Inferior parietal cortex (tissue), 1 donor: Measurements from ENCODE around the gene RCOR1.
"Not testable (repeated sequence)": the region's sequence is repeated elsewhere in the genome, so short reads cannot be mapped to it uniquely, and the experiment has no call there.

ENCODE experiments used
- DNase-seq: peaks from one replicate; pipeline ENCODE4 v3.0.0-alpha.2; 2016; ENCODE audit errors: extremely low spot score

Gene RCOR1

GRCh38 chr14:102591944-102592762 is at the start of gene RCOR1:
Gene RCOR1 (plus strand): TSS chr14:102592649. CDS start chr14:102592887, 238 bp downstream.
- peak; percentile 94 for DNase-seq

GRCh38 chr14:102544046-102544746 is 48.3 kb upstream of the RCOR1 start:
- no peak for DNase-seq

DNA sequence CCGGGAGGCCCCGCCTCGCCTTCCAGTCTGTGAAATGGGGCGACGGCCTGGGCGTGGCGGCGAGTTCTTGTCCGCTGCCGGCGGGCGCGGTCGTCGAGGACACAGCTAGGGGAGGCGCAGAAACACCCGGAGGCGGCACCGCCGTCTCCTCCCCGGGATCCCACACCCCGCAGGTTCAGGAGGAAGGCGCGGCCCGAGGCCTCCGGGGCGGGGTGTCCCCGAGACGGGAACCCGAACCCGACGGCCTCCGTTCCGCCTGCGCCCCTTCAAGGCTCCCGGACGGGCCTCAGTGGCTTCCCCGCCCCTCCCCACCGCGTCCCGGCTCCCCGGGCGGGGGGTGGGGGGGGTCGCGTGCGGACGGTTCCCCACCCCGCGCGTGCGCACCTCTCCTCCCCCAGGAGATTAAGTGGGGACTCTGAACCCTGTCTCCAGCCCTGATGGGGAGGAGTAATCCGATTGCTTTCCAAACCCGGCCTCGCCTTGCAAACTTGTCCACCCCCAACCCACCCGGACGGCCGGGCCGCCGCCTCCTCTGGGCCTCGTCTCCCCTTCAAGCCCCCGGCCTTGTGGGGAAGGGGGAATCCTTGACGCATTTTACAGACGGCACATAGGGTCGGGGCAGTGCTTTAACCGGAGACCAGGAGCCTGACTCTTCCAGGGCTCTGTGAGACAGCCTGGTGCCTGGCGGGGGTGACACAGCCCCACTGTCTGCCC is 47.5 kb upstream of the RCOR1 start:
- no peak for DNase-seq

DNA sequence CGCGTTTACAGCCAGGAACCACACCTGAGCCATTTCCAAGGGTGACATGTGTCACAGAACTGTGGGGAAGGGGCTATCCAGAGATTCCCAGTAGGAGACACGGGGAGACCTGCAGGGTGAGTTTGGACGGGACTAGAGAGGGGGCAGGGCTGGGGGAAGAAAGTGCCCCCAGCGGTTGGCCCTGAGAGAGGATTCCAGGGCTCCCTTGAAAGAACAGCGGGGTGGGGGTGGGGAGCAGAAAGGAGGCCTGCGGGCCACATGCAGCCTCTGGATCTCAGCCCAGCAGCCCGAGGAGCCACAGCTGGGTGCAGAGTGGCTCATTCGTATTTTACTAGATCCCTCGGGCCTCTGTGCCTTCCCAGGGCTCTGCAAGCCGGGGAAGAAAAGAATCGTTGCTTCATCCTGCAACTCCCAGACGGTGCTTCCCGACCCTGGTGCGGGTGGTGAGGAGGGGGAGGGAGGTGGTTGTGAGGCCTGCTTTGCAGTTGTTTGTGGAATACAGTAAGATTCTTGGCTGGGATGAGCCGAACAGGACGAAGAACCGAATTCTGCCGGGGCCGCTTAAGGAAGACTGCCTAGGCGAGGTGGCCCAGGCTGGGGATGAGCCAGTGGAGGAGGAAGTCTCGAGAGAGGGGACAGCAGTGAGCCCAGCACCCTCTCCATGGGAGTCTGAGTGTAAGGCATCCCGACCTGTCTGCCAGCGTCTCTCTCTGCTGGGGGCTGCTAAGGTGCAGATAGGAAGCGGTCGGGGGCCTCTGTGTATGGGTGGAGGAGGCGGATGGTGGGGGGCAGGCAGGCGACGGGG is 46.8 kb upstream of the RCOR1 start:
- no peak for DNase-seq

- no peak for DNase-seq
Measured at GRCh38 chr14:102548616-102549240, 43.7 kb upstream of the RCOR1 start.

DNA sequence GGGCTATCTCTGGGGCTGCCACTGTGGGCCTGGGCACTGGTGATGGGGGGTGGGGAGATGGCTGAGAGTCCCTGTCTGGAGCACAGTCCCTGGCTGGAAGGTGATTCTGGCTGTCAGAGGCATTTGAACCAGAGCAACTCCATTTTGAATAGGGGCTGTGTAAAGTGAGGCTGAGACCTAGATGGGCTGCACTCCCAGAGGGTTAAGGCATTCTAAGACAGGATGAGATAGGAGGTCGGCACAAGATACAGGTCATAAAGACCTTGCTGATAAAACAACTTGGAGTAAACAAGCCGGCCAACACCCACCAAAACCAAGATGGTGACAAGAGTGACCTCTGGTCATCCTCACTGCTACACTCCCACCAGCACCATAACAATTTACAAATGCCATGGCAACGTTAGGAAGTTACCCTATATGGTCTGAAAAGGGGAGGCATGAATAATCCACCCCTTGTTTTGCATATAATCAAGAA is 41.5 kb upstream of the RCOR1 start:
- DNase-seq: not testable (repeated sequence)

GRCh38 chr14:102551995-102552705 is 40.3 kb upstream of the RCOR1 start:
- DNase-seq: no peak

- no peak for DNase-seq
Measured at GRCh38 chr14:102554821-102555819, 37.3 kb upstream of the RCOR1 start.

GRCh38 chr14:102556098-102556677 is 36.3 kb upstream of the RCOR1 start:
- no peak for DNase-seq

- DNase-seq: no peak
Measured at GRCh38 chr14:102557434-102558226, 34.8 kb upstream of the RCOR1 start.

DNA sequence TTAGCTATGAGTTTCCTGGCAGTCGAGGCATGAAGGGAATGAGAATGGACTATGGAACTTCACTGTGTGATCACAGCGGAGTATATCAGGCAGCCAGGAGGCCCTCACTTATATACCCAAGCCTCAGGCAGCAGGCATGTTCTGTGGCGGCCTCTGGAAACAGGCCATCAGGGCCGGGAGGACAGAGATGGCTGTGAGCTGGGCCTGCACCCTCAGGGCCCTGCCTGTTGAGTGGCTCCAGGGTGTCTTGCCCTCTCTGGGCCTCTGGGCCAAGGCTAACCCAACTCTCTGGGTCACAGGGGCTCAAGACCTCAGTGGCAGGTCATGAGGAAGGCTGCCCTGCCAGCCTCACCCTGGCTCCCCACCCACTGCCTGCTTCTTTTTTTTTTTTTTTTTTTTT is 33.9 kb upstream of the RCOR1 start:
- no peak for DNase-seq

- DNase-seq: no peak
Measured at GRCh38 chr14:102560458-102561261, 31.8 kb upstream of the RCOR1 start.

DNA sequence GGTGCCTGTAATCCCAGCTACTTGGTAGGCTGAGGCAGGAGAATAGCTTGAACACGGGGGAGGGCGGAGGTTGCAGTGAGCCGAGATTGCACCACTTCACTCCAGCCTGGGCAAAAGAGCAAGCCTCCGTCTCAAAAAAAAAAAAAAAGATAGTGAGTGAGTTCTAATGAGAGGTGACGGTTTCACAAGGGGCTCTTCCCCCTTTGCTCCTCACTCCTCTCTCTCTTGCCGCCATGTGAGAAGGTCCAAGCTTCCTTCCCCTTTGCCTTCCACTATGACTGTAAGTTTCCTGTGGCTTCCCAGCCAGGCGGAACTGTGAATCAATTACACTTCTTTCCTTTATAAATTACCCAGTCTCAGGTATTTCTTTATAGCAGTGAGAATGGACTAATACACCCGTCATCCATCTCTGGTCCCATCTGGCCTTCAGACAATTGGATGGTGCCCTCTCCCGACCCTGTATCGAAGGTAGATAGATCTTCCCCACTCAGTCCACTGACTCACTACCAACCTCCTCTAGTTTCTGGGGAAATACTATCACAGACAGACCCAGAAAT is 27.0 kb upstream of the RCOR1 start:
- no peak for DNase-seq

GRCh38 chr14:102565959-102566358 is 26.5 kb upstream of the RCOR1 start:
- no peak for DNase-seq

DNA sequence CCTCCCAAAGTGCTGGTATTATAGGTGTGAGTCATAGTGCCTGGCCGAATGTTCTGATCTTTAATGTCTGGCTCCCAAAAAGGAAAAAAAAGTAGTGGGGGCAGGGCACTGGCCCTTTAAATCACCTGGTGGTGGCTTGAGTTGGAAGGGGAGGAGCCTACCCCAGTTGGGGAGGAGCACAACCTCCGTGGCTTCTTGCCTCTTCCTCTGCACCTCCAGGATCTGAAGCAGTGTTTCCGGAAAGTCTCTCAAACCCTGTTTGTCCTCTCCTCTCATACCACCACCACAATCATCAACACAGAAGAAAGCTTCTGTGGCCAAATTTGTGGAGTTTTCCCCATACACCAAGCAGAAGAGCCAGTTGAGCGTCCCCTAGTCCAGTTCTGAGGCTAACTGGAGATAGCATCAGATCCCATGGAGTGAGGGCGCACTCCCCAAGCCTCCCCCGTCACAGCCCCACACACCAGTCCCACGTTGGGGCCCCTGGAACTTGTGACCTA is 24.3 kb upstream of the RCOR1 start:
- DNase-seq: no peak

GRCh38 chr14:102570334-102570995 is 22.0 kb upstream of the RCOR1 start:
- DNase-seq: no peak
